T47D (cell line): ENCODE results near the gene TPSAB1.
"Not testable (repeated sequence)": the region's sequence is repeated elsewhere in the genome, so short reads cannot be mapped to it uniquely, and the experiment has no call there.

Experiments used
- DNase-seq, 2 experiments: peaks; one replicate each; pipeline versions ENCODE4 v3.0.0 to v3.0.0-alpha.2; 2011 to 2012; ENCODE audit warnings: low read depth in 1 of 2, low spot score in 1 of 2
- JUND ChIP-seq: IDR thresholded peaks from 2 replicates; pipeline ENCODE4 v1.6.1; 2012; ENCODE audit warnings: low read depth
- in situ Hi-C: cut with HindIII; loops from 2 replicates; pipeline ENCODE4 v1.10.0; 2016; ENCODE audit warnings: low sequenced_read_pairs, low pct_unique_long_range_greater_than_20kb

Gene TPSAB1

GRCh38 chr16:1265090-1265630 lies 24.7 kb downstream of the TPSAB1 start:
- DNase-seq = no peak
- TF ChIP-seq JUND = no peak
- in situ Hi-C loops = no loop called here

GRCh38 chr16:1265826-1266225 lies 25.3 kb downstream of the TPSAB1 start:
- DNase-seq = no peak
- in situ Hi-C loops = no loop called here
- no peak for TF ChIP-seq JUND

DNA sequence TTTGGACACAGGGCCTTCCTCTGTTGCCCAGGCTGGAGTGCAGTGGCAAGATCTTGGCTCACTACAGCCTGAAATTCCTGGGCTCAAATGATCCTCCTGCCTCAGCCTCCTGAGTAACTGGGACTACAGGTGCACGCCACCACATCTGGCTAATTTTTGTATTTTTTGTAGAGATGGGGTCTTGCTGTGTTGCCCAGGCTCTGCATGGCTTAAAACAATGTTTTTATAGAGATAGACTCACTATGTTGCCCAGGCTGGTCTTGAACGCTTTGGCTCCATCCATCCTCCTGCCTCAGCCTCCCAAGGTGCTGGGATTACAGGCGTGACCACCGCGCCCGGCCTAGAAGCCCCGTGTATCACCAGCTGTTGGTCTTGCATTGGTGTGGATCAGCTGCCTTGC lies 28.9 kb downstream of the TPSAB1 start:
- in situ Hi-C loops = not testable (repeated sequence)

DNA sequence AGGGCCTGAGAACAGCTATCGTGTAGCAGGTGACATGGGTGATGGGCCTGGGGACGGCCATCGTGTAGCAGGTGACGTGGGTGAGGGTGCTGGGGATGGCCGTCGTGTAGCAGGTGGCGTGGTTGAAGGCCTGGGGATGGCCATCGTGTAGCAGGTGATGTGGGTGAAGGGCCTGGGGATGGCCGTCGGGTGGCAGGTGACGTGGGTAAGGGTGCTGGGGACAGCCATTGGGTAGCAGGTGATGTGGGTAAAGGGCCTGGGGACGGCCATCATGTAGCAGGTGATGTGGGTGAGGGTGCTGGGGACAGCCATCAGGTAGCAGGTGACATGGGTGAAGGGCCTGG lies 30.8 kb downstream of the TPSAB1 start:
- in situ Hi-C loops = no loop called here
- no peak for TF ChIP-seq JUND
- no peak for DNase-seq

More for the DNA sequence above, 28.9 kb downstream of the TPSAB1 start:
- DNase-seq = not testable (repeated sequence)

DNA sequence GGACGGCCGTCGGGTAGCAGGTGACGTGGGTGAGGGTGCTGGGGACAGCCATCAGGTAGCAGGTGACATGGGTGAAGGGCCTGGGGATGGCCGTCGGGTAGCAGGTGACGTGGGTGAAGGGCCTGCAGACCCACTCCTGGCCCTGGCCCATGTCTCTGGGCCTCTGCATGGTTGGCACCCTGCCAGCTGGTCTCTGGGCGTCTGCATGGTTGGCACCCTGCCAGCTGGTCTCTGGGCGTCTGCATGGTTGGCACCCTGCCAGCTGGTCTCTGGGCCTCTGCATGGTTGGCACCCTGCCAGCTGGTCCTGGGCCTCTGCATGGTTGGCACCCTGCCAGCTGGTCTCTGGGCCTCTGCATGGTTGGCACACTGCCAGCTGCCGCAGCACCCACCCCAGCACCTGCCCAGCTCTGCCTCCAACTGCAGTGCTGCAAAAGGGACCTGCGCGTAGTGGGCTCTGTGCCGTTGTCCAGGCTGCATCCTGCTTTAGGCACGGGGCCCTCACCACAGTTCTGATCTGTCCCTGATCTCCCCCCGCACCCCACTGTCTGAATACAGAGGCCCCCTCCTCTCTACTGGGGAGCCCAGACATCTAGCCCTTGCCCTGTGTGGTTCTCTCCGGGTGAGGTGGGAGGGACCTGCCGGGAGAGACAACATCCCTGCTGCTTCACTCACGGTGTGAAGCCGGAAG lies 31.4 kb downstream of the TPSAB1 start:
- in situ Hi-C loops, DNase-seq: not testable (repeated sequence)

- DNase-seq = no peak
- in situ Hi-C loops = no loop called here
- no peak for TF ChIP-seq JUND
Observed at GRCh38 chr16:1272453-1273198, 32.1 kb downstream of the TPSAB1 start.

GRCh38 chr16:1273816-1274215 lies 33.3 kb downstream of the TPSAB1 start:
- no peak for TF ChIP-seq JUND
- DNase-seq = no peak
- in situ Hi-C loops = no loop called here

- TF ChIP-seq JUND = no peak
- in situ Hi-C loops = no loop called here
- DNase-seq = peak in 1 of 2 experiments; percentile 29
Observed at GRCh38 chr16:1274767-1275166, 34.3 kb downstream of the TPSAB1 start.

GRCh38 chr16:1275791-1276579 lies 35.5 kb downstream of the TPSAB1 start:
- no peak for TF ChIP-seq JUND
- no peak for DNase-seq
- in situ Hi-C loops = no loop called here

GRCh38 chr16:1276580-1276878 lies 36.0 kb downstream of the TPSAB1 start:
- no peak for TF ChIP-seq JUND
- no peak for DNase-seq
- in situ Hi-C loops = no loop called here

DNA sequence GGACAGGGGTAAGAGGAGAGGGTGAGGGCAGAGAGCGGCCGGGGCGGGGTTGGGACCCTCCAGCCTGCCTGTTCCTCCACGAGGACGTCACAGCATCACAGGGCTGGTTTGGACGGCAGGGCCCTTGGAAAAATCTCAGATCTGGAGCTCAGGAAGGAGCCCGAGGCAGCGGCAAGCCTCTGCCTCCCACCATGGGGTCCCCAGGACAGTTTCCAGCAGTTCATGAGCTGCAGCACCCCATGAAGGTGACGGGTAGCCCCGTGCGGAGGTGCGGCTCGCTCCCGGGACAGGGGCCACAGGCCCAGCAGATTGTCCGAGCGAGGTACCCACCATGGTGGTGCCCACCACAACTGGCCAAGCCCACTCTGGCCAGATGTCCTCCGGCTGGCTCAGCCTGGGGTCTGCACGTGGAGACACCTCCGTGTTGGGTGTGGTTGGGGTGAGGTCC lies 36.7 kb downstream of the TPSAB1 start:
- DNase-seq = no peak
- no peak for TF ChIP-seq JUND
- in situ Hi-C loops = no loop called here

- no peak for TF ChIP-seq JUND
- DNase-seq = no peak
- in situ Hi-C loops = no loop called here
Observed at GRCh38 chr16:1277617-1278282, 37.2 kb downstream of the TPSAB1 start.

- TF ChIP-seq JUND = no peak
- in situ Hi-C loops = no loop called here
- DNase-seq = no peak
Observed at GRCh38 chr16:1278477-1278876, 38.0 kb downstream of the TPSAB1 start.
